A673 (cell line): ENCODE data around the gene TMEM259.

ENCODE experiments used
- CTCF ChIP-seq: fragments of 300-800, 200-600 bp; sonication (generic); conservative IDR thresholded peaks from 2 replicates; pipeline ENCODE4 v1.5.1; 2017; ENCODE audit warnings: low read depth, mild to moderate bottlenecking, antibody characterized with exemption, low read length, moderate library complexity, mixed read lengths
- EZH2 ChIP-seq: fragments of 200-600 bp; sonication (generic); IDR thresholded peaks from 2 replicates; pipeline ENCODE4 v1.6.1; 2017; ENCODE audit warnings: borderline replicate concordance, low read depth, mild to moderate bottlenecking, mixed read lengths, antibody characterized with exemption, low read length; ENCODE audit not compliant: poor library complexity, severe bottlenecking

DNA sequence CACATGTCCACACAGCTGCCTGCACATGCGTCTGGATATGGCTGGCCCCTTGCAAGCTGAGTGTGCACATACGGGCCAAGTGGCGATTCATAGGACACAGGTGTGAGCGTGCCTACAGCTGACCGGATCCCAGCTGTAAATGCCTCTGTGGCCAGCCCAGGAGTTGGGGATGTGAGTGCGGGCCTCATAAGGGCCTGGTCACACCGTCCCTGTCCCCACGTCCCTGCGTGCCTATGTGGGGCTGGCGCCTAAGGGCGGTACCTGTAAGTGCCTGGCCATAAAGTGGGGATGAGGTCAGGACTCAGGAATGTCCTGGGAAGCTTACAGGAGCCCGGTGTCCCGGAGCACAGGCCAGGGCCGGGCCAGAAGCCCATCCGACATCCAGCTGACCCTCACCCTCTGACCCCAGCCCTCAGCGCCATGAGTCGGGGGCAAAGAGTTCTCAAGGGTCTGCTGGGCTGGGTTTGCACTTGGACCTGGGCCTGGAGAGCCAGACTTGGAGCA, 44.7 kb upstream of the TMEM259 start:
- TF ChIP-seq CTCF (no peak), EZH2 (no peak)
